Caki2 (cell line): ENCODE measurements around the gene HOXD10. TPM values are rescaled to one million over a fixed set of nuclear protein-coding genes. Genes with fewer than 3 reads are reported as not detected.

ENCODE experiments used
- DNase-seq: peaks from one replicate; pipeline ENCODE4 v3.0.0-alpha.2; 2015; ENCODE audit warnings: low read depth
- in situ Hi-C: cut with HindIII; loops from 2 replicates; pipeline ENCODE4 v1.10.0; 2016; ENCODE audit warnings: low sequenced_read_pairs, low pct_unique_long_range_greater_than_20kb, mixed read lengths
- total RNA-seq: library from RNA; depleted of rRNA; stranded (reverse); fragments of >200 nt; shearing (Covaris generic); gene quantifications from 2 replicates; pipeline ENCODE4 v1.2.3, GENCODE V29; 2014; ENCODE audit warnings: low replicate concordance

The HOXD10 gene
- total RNA-seq, 1 experiment from 2014 or later, result 4.3 TPM

GRCh38 chr2:176103194-176103593 is 13.4 kb upstream of the HOXD10 start:
- no peak for DNase-seq
- in situ Hi-C loops, result no loop called here

GRCh38 chr2:176103742-176104315 is 12.7 kb upstream of the HOXD10 start:
- DNase-seq, result no peak

GRCh38 chr2:176104316-176105077 is 12.1 kb upstream of the HOXD10 start:
- in situ Hi-C loops, result no loop called here

More at GRCh38 chr2:176103742-176104315, 12.7 kb upstream of the HOXD10 start:
- in situ Hi-C loops, result no loop called here

GRCh38 chr2:176105078-176105729 is 11.4 kb upstream of the HOXD10 start:
- in situ Hi-C loops, result no loop called here
- DNase-seq, result no peak

More at GRCh38 chr2:176104316-176105077, 12.1 kb upstream of the HOXD10 start:
- DNase-seq, result peak; percentile 61

- no peak for DNase-seq
- in situ Hi-C loops, result no loop called here
Observed at GRCh38 chr2:176105730-176106580, 10.6 kb upstream of the HOXD10 start.

- DNase-seq, result peak; percentile 77
- in situ Hi-C loops, result no loop called here
Observed at GRCh38 chr2:176106581-176107539, 9.7 kb upstream of the HOXD10 start, which contains the start of gene HOXD11. TSS of gene HOXD11 (plus strand) at chr2:176107280. CDS start at chr2:176107356, 76 bp downstream.

- DNase-seq, result no peak
- in situ Hi-C loops, result no loop called here
Observed at GRCh38 chr2:176107731-176108181, 8.8 kb upstream of the HOXD10 start.

- in situ Hi-C loops, result no loop called here
- DNase-seq, result no peak
Observed at GRCh38 chr2:176109192-176109901, 7.2 kb upstream of the HOXD10 start.

- DNase-seq, result no peak
- in situ Hi-C loops, result no loop called here
Observed at GRCh38 chr2:176109946-176110345, 6.6 kb upstream of the HOXD10 start.

GRCh38 chr2:176110415-176111308 is 5.9 kb upstream of the HOXD10 start:
- in situ Hi-C loops, result no loop called here

GRCh38 chr2:176111309-176111663 is 5.3 kb upstream of the HOXD10 start:
- DNase-seq, result no peak

More at GRCh38 chr2:176110415-176111308, 5.9 kb upstream of the HOXD10 start:
- DNase-seq, result no peak

GRCh38 chr2:176111846-176112374 is 4.7 kb upstream of the HOXD10 start:
- DNase-seq, result no peak
- in situ Hi-C loops, result no loop called here

More at GRCh38 chr2:176111309-176111663, 5.3 kb upstream of the HOXD10 start:
- in situ Hi-C loops, result no loop called here

- in situ Hi-C loops, result no loop called here
Observed at GRCh38 chr2:176112375-176113302, 3.9 kb upstream of the HOXD10 start.

GRCh38 chr2:176114120-176114929 is 2.3 kb upstream of the HOXD10 start:
- in situ Hi-C loops, result no loop called here
- DNase-seq, result no peak

More at GRCh38 chr2:176112375-176113302, 3.9 kb upstream of the HOXD10 start:
- no peak for DNase-seq
